ENCODE measurements around the gene WDR54.

GRCh38 chr2:74436111-74436805, 14.7 kb downstream of the WDR54 start:
- TF ChIP-seq CTCF (IDR thresholded peaks at IDR 0.05) (no peak), POLR2A (IDR thresholded peaks at IDR 0.05) (no peak)

Measured in body of pancreas (tissue), 4 donors.